AG04450 (cell line): ENCODE measurements around the gene FOSL1. TPM values are rescaled to one million over a fixed set of nuclear protein-coding genes. Genes with fewer than 3 reads are reported as not detected.

Experiments
- CTCF ChIA-PET: fragments of 300-600, 350-600 bp; formaldehyde crosslinking; extraction: SDS; loops from one replicate; lab custom pipeline; 2022; ENCODE audit warnings: antibody characterized with exemption, inconsistent platforms; lab: Charles Lee
- POLR2A ChIA-PET: fragments of 350-600 bp; formaldehyde crosslinking; extraction: SDS; loops from one replicate; lab custom pipeline; 2021; ENCODE audit warnings: antibody characterized with exemption, inconsistent platforms; lab: Yijun Ruan, JAX
- DNase-seq: peaks from one replicate; pipeline ENCODE4 v3.0.0-alpha.2; 2011; ENCODE audit warnings: low read depth, low spot score
- H3K27ac ChIP-seq: one replicate; pipeline ENCODE4 v1.5.1; 2012; ENCODE audit warnings: low read depth, low read length, control low read depth
- H3K27me3 ChIP-seq: one replicate; pipeline ENCODE4 v1.6.0; 2012; ENCODE audit warnings: low read length; ENCODE audit not compliant: control insufficient read depth, insufficient read depth
- H3K4me3 ChIP-seq: 2 replicates; pipeline ENCODE4 v1.5.1; 2011; ENCODE audit warnings: mild to moderate bottlenecking, low read depth, low read length, control low read depth
- H3K9me3 ChIP-seq: 2 replicates; pipeline ENCODE4 v1.5.1; 2012; ENCODE audit warnings: low read length; ENCODE audit not compliant: control insufficient read depth, insufficient read depth
- polyA minus RNA-seq: library from RNA; depleted of rRNA, polyadenylated mRNA; stranded (reverse); fragments of >200 nt; gene quantifications from 2 replicates; pipeline ENCODE4 v1.2.3, GENCODE V29; 2011; rRNA and poly(A)+ RNA removed
- polyA plus RNA-seq: library from polyadenylated mRNA; depleted of rRNA; stranded (reverse); fragments of >200 nt; gene quantifications from 2 replicates; pipeline ENCODE4 v1.2.3, GENCODE V29; 2011; rRNA removed
- TF ChIP-seq, protein P1 (sequence below): IDR thresholded peaks from 2 replicates; pipeline ENCODE4 v1.5.1; 2011; ENCODE audit warnings: low read depth, low read length, control low read depth, inconsistent platforms

FOSL1 gene
- polyA plus RNA-seq, result 7.9 and 16.1 TPM in 2 replicates
- 12.5 and 17.6 TPM in 2 replicates for polyA minus RNA-seq

DNA sequence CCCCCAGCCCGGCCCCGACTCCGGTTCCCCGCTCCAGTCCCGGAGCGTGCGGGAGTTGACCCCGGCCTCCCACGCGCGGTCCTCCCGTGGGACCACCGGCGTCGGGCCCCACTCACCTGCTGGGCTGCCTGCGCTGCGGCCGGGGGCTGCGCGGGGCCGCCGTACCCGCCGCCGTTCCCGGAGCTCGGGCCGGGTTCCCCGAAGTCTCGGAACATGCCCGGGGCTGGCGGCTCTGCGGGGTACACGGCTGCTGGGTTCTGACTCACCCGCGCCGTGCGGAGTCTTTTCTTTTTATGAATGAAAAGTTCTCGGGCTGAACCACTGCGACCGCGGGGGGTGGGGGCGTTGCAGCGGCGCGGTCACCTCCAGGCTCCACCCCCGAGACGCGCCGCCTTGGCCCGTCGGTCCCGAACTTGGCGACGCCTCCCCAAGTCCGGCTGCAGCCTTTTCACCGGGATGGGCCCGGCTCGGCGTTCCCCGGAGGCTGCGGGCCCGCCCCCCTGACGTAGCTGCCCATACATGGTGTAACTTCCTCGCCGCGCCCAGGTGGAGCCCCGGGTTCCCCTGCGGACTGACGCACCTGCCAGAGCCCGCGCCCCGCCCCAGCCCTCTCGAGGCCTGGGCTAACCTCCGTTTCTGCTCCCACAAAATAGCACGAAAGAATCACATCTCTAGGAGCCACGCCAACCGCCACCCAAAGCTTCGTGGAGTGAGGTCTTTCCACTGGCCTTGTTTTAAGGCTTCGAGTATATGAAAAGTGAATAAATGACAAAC, at the start of gene FOSL1:
Gene FOSL1 (minus strand): TSS at position 264 of the 774 bp plus-strand sequence. CDS start 49 bp downstream, at position 215.
- DNase-seq, result peak; percentile 89
- CTCF ChIA-PET, result interaction anchor here (0.6 to 5.1 kb wide), 4 partner anchors 11 to 34 kb away, joined by 3 to 33 read pairs (median 19); partner anchors contain the start of genes CCDC85B and FIBP
- H3K9me3 ChIP-seq, result no peaks in the 10 kb centered on the region; the same call in 1 of the 2 replicates
- H3K27ac ChIP-seq, result peak within 1 kb of the TSS; percentile 97
- TF ChIP-seq, protein P1, sequence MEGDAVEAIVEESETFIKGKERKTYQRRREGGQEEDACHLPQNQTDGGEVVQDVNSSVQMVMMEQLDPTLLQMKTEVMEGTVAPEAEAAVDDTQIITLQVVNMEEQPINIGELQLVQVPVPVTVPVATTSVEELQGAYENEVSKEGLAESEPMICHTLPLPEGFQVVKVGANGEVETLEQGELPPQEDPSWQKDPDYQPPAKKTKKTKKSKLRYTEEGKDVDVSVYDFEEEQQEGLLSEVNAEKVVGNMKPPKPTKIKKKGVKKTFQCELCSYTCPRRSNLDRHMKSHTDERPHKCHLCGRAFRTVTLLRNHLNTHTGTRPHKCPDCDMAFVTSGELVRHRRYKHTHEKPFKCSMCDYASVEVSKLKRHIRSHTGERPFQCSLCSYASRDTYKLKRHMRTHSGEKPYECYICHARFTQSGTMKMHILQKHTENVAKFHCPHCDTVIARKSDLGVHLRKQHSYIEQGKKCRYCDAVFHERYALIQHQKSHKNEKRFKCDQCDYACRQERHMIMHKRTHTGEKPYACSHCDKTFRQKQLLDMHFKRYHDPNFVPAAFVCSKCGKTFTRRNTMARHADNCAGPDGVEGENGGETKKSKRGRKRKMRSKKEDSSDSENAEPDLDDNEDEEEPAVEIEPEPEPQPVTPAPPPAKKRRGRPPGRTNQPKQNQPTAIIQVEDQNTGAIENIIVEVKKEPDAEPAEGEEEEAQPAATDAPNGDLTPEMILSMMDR, result no peak
- H3K4me3 ChIP-seq, result peak within 1 kb of the TSS; percentile 96
- POLR2A ChIA-PET, result interaction anchor here (0.6 to 6.7 kb wide), 12 partner anchors 10 to 1507 kb away, joined by 3 to 153 read pairs (median 4); partner anchors contain the start of genes C11orf68, CCDC85B, CFL1 and FIBP
- H3K27me3 ChIP-seq, result no peaks in the 10 kb centered on the region

DNA sequence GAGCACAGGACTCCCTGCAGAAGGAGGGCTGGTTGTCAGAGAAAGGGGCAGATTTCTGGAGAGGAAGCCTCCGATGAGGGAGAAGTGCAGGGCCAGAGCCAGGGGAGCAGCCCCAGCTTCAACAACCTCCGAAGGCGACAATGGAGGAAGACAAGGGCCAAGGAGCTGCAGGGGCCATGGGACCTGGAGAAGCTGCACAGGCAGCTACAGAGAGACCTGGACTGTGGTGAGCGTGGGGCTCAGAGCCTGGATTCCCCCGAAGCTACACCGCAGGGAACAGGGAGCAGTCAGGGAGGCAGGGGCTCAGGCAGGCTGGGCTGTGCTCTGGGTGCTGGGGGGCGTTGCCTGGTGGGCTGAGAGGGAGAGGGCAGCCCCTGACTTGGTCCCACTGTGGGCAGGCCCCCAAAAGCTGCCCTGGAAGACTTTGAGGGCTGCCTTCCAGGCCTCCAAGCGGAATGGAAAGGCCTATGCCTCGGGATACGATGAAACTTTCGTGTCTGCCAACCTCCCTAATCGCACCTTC, 47.5 kb upstream of the FOSL1 start:
- ChIA-PET POLR2A (no interaction called here), CTCF (interaction anchor here (1.1 kb wide), 1 partner anchor 59 kb away, joined by 5 read pairs; the partner anchor contains the start of gene FIBP)
- no peaks in the 10 kb centered on the region for H3K27me3 ChIP-seq
- DNase-seq, result no peak
- H3K9me3 ChIP-seq, result no peaks in the 10 kb centered on the region; the same call in 1 of the 2 replicates
- H3K4me3 ChIP-seq, result no peak overlapping the region
- TF ChIP-seq, protein P1, result no peak
- H3K27ac ChIP-seq, result no peak overlapping the region

DNA sequence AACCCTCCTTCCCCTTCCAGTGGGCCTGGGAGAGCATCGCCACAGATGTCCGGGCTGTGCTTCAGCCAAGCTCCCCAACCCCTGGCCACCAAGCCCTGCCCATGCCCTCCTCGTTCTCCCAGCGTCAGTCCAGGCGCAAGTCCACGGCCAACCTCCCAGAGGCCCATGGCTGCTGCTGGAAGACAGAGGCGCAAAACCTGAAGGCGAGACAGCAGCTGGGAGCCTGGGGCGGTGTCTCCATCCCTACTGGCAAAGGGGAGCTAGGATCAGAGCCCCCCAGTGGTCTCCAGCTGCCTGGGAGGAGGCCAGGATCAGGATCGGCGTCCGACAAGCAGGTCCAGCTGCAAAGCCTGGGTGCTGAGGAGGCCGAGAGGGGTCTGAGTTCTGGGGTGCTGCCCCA, 46.9 kb upstream of the FOSL1 start:
- ChIA-PET CTCF (no interaction called here), POLR2A (interaction anchor here (0.6 kb wide), 1 partner anchor 50 kb away, joined by 6 read pairs; no protein-coding TSS in a partner anchor)
- no peaks in the 10 kb centered on the region for H3K27me3 ChIP-seq
- DNase-seq, result no peak
- TF ChIP-seq, protein P1, result no peak
- no peak overlapping the region for H3K27ac ChIP-seq
- H3K9me3 ChIP-seq, result no peaks in the 10 kb centered on the region; the same call in 1 of the 2 replicates
- no peak overlapping the region for H3K4me3 ChIP-seq

DNA sequence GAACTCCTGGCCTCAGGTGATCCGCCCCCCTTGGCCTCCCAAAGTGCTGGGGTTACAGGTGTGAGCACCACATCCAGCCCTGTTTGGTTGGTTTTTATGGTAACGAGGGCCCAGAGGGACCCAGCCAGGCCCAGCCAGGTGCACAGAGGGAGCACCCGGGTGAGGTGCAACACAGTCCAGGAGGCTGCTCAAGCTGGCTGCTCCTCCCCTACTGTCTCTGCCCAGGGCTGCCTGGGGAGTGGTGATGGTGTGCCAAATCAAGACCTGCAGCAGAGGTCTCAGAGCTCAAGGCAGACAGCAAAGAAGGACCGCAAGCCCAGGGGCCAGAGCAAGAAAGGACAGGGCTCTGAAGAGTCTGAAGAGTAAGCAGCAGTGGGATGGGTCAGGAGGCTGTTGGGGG, 46.5 kb upstream of the FOSL1 start:
- Histone ChIP-seq H3K27me3 (no peaks in the 10 kb centered on the region), H3K9me3 (no peaks in the 10 kb centered on the region; the same call in 1 of the 2 replicates), H3K27ac (no peak overlapping the region), H3K4me3 (no peak overlapping the region)
- TF ChIP-seq, protein P1, result no peak
- CTCF ChIA-PET, result no interaction called here
- no peak for DNase-seq
- POLR2A ChIA-PET, result interaction anchor here (0.6 kb wide), 1 partner anchor 49 kb away, joined by 6 read pairs; no protein-coding TSS in a partner anchor
